Calu3 (cell line): ENCODE measurements around the gene OR10H1. TPM values are rescaled to one million over a fixed set of nuclear protein-coding genes. Genes with fewer than 3 reads are reported as not detected.
"Not testable (repeated sequence)": the region's sequence is repeated elsewhere in the genome, so short reads cannot be mapped to it uniquely, and the experiment has no call there.

ENCODE experiments used
- BruUV-seq: library from RNA; stranded (reverse); fragments of 400-500 nt; replicated peaks from 2 replicates; lab custom pipeline; 2021; lab: Mats Ljungman, UMichigan
- CTCF ChIA-PET: fragments of 300-600 bp; sonication (Branson Sonifier 250); formaldehyde crosslinking; loops from one replicate; lab custom pipeline; 2022; ENCODE audit warnings: antibody characterized with exemption; lab: Charles Lee
- DNase-seq: peaks from one replicate; pipeline ENCODE4 v3.0.0; 2022
- H3K27ac Mint-ChIP-seq: one replicate; pipeline ENCODE4 v1.8.0; 2022; ENCODE audit warnings: mixed read lengths; ENCODE audit not compliant: unreplicated experiment
- H3K27me3 Mint-ChIP-seq: one replicate; pipeline ENCODE4 v1.8.0; 2022; ENCODE audit warnings: mixed read lengths; ENCODE audit not compliant: unreplicated experiment
- H3K36me3 Mint-ChIP-seq: one replicate; pipeline ENCODE4 v1.8.0; 2022; ENCODE audit warnings: mild to moderate bottlenecking, moderate library complexity, mixed read lengths; ENCODE audit not compliant: insufficient read depth, unreplicated experiment
- H3K4me1 Mint-ChIP-seq: one replicate; pipeline ENCODE4 v1.8.0; 2022; ENCODE audit warnings: mild to moderate bottlenecking, low read depth, mixed read lengths; ENCODE audit not compliant: unreplicated experiment
- H3K4me3 Mint-ChIP-seq: one replicate; pipeline ENCODE4 v1.8.0; 2022; ENCODE audit warnings: mild to moderate bottlenecking, low read depth, moderate library complexity, mixed read lengths; ENCODE audit not compliant: unreplicated experiment
- H3K9me3 Mint-ChIP-seq: one replicate; pipeline ENCODE4 v1.8.0; 2022; ENCODE audit warnings: low read depth, mixed read lengths; ENCODE audit not compliant: unreplicated experiment
- intact Hi-C: fragments of 100-400 bp; cut with micrococcal nuclease; formaldehyde crosslinking; loops from one replicate; pipeline ENCODE4 v1.10.0; 2022; ENCODE audit not compliant: unreplicated experiment
- total RNA-seq: library from RNA; stranded (reverse); gene quantifications from 2 replicates; pipeline ENCODE4 v1.2.3, GENCODE V29; 2022
- TF ChIP-seq, protein P1 (sequence below): fragments of 200-600 bp; IDR thresholded peaks from one replicate; pipeline ENCODE4 v1.8.0; 2022; ENCODE audit warnings: antibody characterized with exemption; ENCODE audit not compliant: unreplicated experiment

OR10H1 gene
- total RNA-seq, 1 experiment from 2014 or later, result 4.4 TPM

DNA sequence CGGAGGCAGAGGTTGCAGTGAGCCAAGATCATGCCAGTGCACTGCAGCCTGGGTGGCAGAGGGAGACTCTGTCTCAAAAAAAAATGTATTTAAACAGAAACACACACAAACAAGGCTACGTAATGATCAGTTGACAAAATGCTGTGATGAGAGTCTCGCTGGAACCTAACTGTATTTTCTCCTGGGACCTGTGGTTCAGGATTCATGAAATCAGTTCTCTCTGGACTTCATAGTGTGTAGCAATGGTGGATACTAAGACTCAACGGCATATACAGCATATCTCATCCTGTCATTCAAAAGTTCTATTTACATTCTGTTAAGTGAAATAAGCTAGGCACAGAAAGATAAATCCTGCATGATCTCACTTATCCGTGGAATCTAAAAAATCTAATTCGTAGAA is 45.1 kb upstream of the OR10H1 start:
- TF ChIP-seq, protein P1, sequence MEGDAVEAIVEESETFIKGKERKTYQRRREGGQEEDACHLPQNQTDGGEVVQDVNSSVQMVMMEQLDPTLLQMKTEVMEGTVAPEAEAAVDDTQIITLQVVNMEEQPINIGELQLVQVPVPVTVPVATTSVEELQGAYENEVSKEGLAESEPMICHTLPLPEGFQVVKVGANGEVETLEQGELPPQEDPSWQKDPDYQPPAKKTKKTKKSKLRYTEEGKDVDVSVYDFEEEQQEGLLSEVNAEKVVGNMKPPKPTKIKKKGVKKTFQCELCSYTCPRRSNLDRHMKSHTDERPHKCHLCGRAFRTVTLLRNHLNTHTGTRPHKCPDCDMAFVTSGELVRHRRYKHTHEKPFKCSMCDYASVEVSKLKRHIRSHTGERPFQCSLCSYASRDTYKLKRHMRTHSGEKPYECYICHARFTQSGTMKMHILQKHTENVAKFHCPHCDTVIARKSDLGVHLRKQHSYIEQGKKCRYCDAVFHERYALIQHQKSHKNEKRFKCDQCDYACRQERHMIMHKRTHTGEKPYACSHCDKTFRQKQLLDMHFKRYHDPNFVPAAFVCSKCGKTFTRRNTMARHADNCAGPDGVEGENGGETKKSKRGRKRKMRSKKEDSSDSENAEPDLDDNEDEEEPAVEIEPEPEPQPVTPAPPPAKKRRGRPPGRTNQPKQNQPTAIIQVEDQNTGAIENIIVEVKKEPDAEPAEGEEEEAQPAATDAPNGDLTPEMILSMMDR, result no peak
- no peaks in the 10 kb centered on the region for H3K27me3 Mint-ChIP-seq
- BruUV-seq, result no TSS peak

DNA sequence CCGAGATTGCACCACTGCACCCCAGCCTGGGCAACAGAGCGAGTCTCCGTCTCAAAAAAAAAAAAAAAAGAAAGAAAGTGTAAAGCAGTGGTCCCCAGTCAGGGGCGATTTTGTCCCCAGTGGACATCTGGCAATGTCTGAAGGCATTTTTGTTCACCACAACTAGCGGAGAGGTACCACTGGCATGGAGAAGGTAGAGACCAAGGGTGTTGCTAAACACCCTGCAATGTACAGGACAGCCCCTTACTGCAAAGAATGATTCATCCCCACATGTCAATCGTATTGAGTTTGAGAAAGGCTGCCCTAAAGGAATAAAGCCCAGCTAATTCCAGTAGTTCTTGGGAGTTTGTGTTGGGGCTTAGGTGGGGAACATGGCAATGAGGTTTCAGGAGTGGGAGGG is 43.7 kb upstream of the OR10H1 start:
- H3K27ac Mint-ChIP-seq, result no peak overlapping the region
- no peaks in the 10 kb centered on the region for H3K9me3 Mint-ChIP-seq
- TF ChIP-seq, protein P1, result no peak
- no peaks in the 10 kb centered on the region for H3K27me3 Mint-ChIP-seq
- H3K4me1 Mint-ChIP-seq, result peaks cover 8% of the 10 kb centered on the region
- H3K4me3 Mint-ChIP-seq, result no peak overlapping the region
- H3K36me3 Mint-ChIP-seq, result peaks cover 21% of the 10 kb centered on the region
- CTCF ChIA-PET, result no interaction called here
- intact Hi-C loops, result no loop called here
- BruUV-seq, result no TSS peak
- DNase-seq, result no peak

More for the DNA sequence above, 45.1 kb upstream of the OR10H1 start:
- no peaks in the 10 kb centered on the region for H3K9me3 Mint-ChIP-seq
- intact Hi-C loops, result no loop called here
- H3K4me3 Mint-ChIP-seq, result no peak overlapping the region
- no peak overlapping the region for H3K27ac Mint-ChIP-seq
- CTCF ChIA-PET, result no interaction called here
- peaks cover 8% of the 10 kb centered on the region for H3K4me1 Mint-ChIP-seq
- DNase-seq, result no peak
- peaks cover 21% of the 10 kb centered on the region for H3K36me3 Mint-ChIP-seq

- no peaks in the 10 kb centered on the region for H3K4me1 Mint-ChIP-seq
- CTCF ChIA-PET, result no interaction called here
- DNase-seq, result no peak
- TF ChIP-seq, protein P1, result no peak
- H3K36me3 Mint-ChIP-seq, result peaks cover 13% of the 10 kb centered on the region
- no peak overlapping the region for H3K27ac Mint-ChIP-seq
- H3K4me3 Mint-ChIP-seq, result no peak overlapping the region
- H3K9me3 Mint-ChIP-seq, result no peaks in the 10 kb centered on the region
- BruUV-seq, result no TSS peak
- intact Hi-C loops, result no loop called here
- no peaks in the 10 kb centered on the region for H3K27me3 Mint-ChIP-seq
Observed at GRCh38 chr19:15850385-15850784, 34.9 kb upstream of the OR10H1 start.

DNA sequence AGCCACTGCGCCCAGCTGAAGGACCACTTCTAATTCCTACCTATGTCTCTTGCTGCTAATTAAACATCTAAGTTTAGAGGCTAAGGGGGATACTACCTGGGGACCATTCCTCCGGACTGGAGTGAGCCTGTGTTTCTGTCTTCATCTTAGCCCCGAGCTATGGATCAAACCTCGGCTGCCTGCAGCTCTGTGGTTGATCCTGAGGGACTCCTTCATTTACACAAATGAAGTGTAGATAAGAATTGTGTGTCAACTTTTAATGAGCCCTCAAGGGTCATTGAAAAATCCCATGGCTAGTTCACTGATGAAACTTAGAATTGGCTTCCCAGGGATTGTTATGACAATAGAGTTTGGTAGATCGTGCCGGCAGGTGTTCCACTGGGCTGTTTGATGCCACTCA is 31.5 kb upstream of the OR10H1 start:
- no peak for DNase-seq
- TF ChIP-seq, protein P1, result no peak
- no TSS peak for BruUV-seq
- H3K9me3 Mint-ChIP-seq, result no peaks in the 10 kb centered on the region
- intact Hi-C loops, result no loop called here
- CTCF ChIA-PET, result no interaction called here
- H3K36me3 Mint-ChIP-seq, result peaks cover 18% of the 10 kb centered on the region
- H3K4me3 Mint-ChIP-seq, result no peak overlapping the region
- H3K4me1 Mint-ChIP-seq, result no peaks in the 10 kb centered on the region
- no peak overlapping the region for H3K27ac Mint-ChIP-seq
- no peaks in the 10 kb centered on the region for H3K27me3 Mint-ChIP-seq

- H3K4me3 Mint-ChIP-seq, BruUV-seq, H3K9me3 Mint-ChIP-seq, H3K4me1 Mint-ChIP-seq, H3K27me3 Mint-ChIP-seq, H3K27ac Mint-ChIP-seq, DNase-seq, intact Hi-C loops: not testable (repeated sequence)
- peaks cover 25% of the 10 kb centered on the region for H3K36me3 Mint-ChIP-seq
- CTCF ChIA-PET, result interaction anchor here (1.0 to 1.2 kb wide), 2 partner anchors 20 to 29 kb away, joined by 3 read pairs; no protein-coding TSS in a partner anchor
Observed at GRCh38 chr19:15843894-15844222, 28.4 kb upstream of the OR10H1 start.
